IPS DF 6.9 (cell line): Measurements from ENCODE around the gene TNPO1.

Experiments used
- DNase-seq: peaks from one replicate; pipeline ENCODE4 v3.0.0-alpha.2; 2013; ENCODE audit warnings: low read depth, low spot score
- H3K27ac ChIP-seq: one replicate; pipeline ENCODE4 v1.5.1; 2013; ENCODE audit warnings: low read length, control low read depth
- H3K27me3 ChIP-seq: 2 replicates; pipeline ENCODE4 v1.6.1; 2013; ENCODE audit warnings: mild to moderate bottlenecking, low read length; ENCODE audit not compliant: control insufficient read depth, insufficient read depth
- H3K36me3 ChIP-seq: 2 replicates; pipeline ENCODE4 v1.6.1; 2013; ENCODE audit warnings: low read length; ENCODE audit not compliant: control insufficient read depth, insufficient read depth
- H3K4me1 ChIP-seq: 2 replicates; pipeline ENCODE4 v1.6.1; 2013; ENCODE audit warnings: low read length; ENCODE audit not compliant: control insufficient read depth, insufficient read depth
- H3K4me3 ChIP-seq: 2 replicates; pipeline ENCODE4 v1.5.1; 2013; ENCODE audit warnings: mild to moderate bottlenecking, low read length
- H3K9me3 ChIP-seq: 2 replicates; pipeline ENCODE4 v1.6.1; 2013; ENCODE audit warnings: low read length, inconsistent platforms; ENCODE audit not compliant: control insufficient read depth, insufficient read depth
- WGBS: extraction: QIAGEN DNeasy Blood & Tissue Kit; methylation state at CpG from one replicate; pipeline ENCODE4 v1.1.7; 2013; ENCODE audit warnings: mixed read lengths, missing lambda C conversion rate; ENCODE audit not compliant: insufficient read length, insufficient coverage; 5-methylcytosine and 5-hydroxymethylcytosine counted together

TNPO1 gene

DNA sequence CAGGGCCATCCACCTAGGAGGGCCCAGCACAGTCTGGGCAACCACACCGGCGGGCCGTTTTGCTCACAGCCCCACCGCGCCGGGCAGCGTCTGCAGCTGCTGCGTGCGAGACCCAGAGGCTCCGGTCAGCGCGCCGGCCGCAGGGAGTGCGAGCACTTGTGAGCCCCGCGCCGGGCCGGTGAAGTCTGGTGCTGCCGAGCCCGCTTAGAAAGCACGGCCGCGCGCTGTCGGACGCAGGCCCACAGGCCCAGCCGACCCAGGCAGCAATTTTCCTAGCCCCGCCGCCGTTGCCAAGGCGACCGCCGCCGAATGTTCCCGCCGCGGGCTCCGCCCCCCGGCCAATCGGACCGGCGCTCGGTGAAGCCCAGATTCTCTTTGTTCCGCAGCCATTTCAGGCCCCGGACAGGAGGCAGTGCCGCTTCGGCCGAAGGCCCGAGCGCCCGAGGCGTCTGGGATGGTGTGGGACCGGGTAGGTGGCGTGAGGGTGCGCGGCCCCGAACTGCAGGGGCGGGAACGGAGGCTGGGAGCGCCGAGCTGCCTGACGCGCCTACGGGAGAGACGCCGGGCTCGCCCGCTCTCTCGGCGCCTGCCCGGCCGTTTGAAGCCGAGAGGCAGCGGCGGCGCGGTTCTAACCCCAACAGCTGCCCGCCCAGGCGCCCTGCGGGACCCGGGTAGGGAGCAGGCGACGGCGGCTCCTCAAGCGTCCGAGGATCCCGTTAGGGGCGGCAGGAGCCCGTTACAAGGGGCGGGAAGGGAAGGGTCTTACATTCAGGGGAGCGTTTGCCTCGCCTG, at the start of gene TNPO1:
TNPO1 (plus strand) TSS at position 378 of the 792 bp plus-strand sequence; CDS start at position 455, 77 bp downstream.
- peak; percentile 71 for DNase-seq
- Histone ChIP-seq H3K27ac (no peak within 1 kb of the TSS), H3K4me1 (peaks cover 3% of the 10 kb centered on the region; the same call in 1 of the 2 replicates), H3K9me3 (no peaks in the 10 kb centered on the region), H3K27me3 (no peaks in the 10 kb centered on the region; the same call in 1 of the 2 replicates), H3K36me3 (no peaks in the 10 kb centered on the region; the same call in 1 of the 2 replicates), H3K4me3 (peak within 1 kb of the TSS; percentile 77)
- no CpG with 5 or more reads among the region's 93 CpGs for WGBS

DNA sequence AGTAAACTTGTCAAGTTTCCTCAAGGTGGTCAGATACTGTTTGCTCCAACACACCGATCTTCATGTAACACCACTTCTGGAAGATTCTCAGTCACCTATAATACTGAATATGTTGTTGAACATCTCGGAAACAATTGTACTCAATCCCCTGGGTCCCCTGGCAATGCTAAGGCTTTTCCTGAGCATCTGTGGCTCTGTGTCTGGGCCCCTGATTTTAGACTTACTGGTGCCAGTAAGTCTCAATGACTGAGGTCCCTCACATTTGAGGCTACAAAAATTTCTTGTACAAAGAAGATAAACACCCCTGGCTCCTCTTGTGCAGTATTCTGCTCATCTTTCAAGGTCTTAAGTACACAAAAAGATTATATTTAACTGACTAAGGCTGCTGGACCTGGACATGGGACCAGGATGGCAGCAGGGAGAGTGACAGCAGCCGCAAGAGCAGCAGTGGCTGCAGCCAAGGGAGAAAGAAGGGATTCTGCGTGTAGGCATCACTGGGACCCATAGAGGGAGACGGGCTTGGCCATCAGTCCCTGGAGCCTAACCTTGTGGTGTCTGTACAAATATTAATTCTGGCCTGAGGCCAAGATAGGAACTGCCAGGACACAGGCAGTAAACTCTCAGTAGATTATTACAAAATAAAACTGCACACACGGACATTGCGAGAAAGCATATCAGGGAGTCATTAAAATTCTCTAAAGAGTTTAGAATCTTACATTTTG, 49.0 kb upstream of the TNPO1 start:
- Histone ChIP-seq H3K9me3 (no peaks in the 10 kb centered on the region), H3K27ac (no peak overlapping the region), H3K4me1 (no peaks in the 10 kb centered on the region), H3K4me3 (no peak overlapping the region), H3K27me3 (no peaks in the 10 kb centered on the region), H3K36me3 (no peaks in the 10 kb centered on the region)
- no peak for DNase-seq
- WGBS, result no CpG with 5 or more reads among the region's 7 CpGs

GRCh38 chr5:72770266-72770665, 46.2 kb upstream of the TNPO1 start:
- H3K9me3 ChIP-seq, result no peaks in the 10 kb centered on the region
- H3K4me1 ChIP-seq, result no peaks in the 10 kb centered on the region
- no CpG with 5 or more reads among the region's 4 CpGs for WGBS
- H3K4me3 ChIP-seq, result no peak overlapping the region
- H3K27me3 ChIP-seq, result no peaks in the 10 kb centered on the region
- no peak for DNase-seq
- no peaks in the 10 kb centered on the region for H3K36me3 ChIP-seq
- no peak overlapping the region for H3K27ac ChIP-seq

- Histone ChIP-seq H3K9me3 (no peaks in the 10 kb centered on the region), H3K36me3 (no peaks in the 10 kb centered on the region), H3K27me3 (no peaks in the 10 kb centered on the region), H3K4me1 (no peaks in the 10 kb centered on the region), H3K4me3 (no peak overlapping the region), H3K27ac (no peak overlapping the region)
- DNase-seq, result no peak
- no CpG with 5 or more reads among the region's 1 CpG for WGBS
These were observed 39.8 kb upstream of the TNPO1 start for GRCh38 chr5:72776684-72777083.

DNA sequence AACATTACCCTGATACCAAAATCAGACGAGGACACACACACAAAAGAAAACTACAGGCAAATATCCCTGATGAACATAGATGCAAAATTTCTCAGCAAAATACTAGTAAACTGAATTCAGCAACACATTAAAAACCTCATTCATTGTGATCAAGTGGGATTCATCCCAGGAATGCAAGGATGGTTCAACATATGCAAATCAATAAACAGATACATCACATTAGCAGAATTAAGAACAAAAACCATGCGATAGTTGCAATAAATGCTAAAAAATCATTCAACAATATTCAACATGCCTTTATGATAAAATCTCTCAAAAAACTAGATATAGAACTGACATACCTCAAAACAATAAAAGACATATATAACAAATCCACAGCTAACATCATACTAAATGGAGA, 36.9 kb upstream of the TNPO1 start:
- no peaks in the 10 kb centered on the region for H3K9me3 ChIP-seq
- no peak overlapping the region for H3K4me3 ChIP-seq
- H3K27me3 ChIP-seq, result no peaks in the 10 kb centered on the region
- no peak for DNase-seq
- H3K36me3 ChIP-seq, result no peaks in the 10 kb centered on the region
- no CpG with 5 or more reads among the region's 2 CpGs for WGBS
- H3K4me1 ChIP-seq, result no peaks in the 10 kb centered on the region
- no peak overlapping the region for H3K27ac ChIP-seq

DNA sequence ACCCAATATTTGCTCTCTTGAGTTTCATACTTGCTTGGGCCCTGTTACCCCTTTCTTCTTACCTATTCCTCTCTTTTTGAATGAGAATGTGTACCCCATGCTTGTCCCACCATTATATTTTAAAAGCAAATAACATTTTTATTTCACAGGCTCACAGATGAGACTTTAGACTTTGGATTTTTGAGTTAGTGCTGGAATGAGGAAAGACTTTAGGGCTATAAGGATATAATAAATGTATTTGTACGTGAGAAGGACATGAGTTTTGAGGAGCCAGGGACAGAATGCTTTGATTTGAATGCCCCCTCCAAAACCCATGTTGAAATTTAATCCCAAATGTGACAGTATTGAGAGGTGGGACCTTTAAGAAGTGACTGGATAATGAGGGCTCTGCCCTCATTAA, 33.1 kb upstream of the TNPO1 start:
- 100% methylated on average over 1 of the region's 1 CpG for WGBS
- no peak for DNase-seq
- Histone ChIP-seq H3K9me3 (no peaks in the 10 kb centered on the region), H3K27ac (no peak overlapping the region), H3K4me3 (no peak overlapping the region), H3K27me3 (no peaks in the 10 kb centered on the region), H3K4me1 (no peaks in the 10 kb centered on the region), H3K36me3 (no peaks in the 10 kb centered on the region)

DNA sequence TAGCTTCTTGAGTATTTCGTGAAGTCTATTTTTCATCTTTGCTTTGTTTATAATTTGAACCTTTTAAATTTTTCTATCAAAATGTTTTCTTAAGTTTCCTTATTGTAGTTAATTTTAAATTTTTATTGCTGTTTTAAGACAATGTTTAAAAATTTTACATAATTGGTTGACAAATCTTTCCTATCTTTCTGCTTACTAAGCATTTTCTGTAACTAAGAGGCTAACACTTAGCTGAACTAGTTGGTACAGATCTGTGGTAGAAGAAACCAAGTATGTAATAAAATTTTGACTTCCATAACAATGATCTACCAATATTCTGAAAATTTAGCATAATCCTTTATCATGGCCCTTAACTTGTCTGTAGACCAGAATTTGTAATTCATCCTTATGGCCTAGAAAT, 32.3 kb upstream of the TNPO1 start:
- Histone ChIP-seq H3K27me3 (no peaks in the 10 kb centered on the region), H3K4me1 (no peaks in the 10 kb centered on the region), H3K36me3 (no peaks in the 10 kb centered on the region), H3K27ac (no peak overlapping the region), H3K9me3 (no peaks in the 10 kb centered on the region), H3K4me3 (no peak overlapping the region)
- DNase-seq, result no peak
- no CpG with 5 or more reads among the region's 1 CpG for WGBS

GRCh38 chr5:72785801-72786200, 30.7 kb upstream of the TNPO1 start:
- no peaks in the 10 kb centered on the region for H3K36me3 ChIP-seq
- no peaks in the 10 kb centered on the region for H3K4me1 ChIP-seq
- H3K27me3 ChIP-seq, result no peaks in the 10 kb centered on the region
- DNase-seq, result no peak
- H3K4me3 ChIP-seq, result no peak overlapping the region
- no peak overlapping the region for H3K27ac ChIP-seq
- H3K9me3 ChIP-seq, result no peaks in the 10 kb centered on the region

GRCh38 chr5:72786676-72787075, 29.8 kb upstream of the TNPO1 start:
- no peaks in the 10 kb centered on the region for H3K27me3 ChIP-seq
- no peaks in the 10 kb centered on the region for H3K9me3 ChIP-seq
- DNase-seq, result no peak
- H3K4me1 ChIP-seq, result no peaks in the 10 kb centered on the region
- no CpG with 5 or more reads among the region's 4 CpGs for WGBS
- H3K27ac ChIP-seq, result no peak overlapping the region
- H3K4me3 ChIP-seq, result no peak overlapping the region
- no peaks in the 10 kb centered on the region for H3K36me3 ChIP-seq

DNA sequence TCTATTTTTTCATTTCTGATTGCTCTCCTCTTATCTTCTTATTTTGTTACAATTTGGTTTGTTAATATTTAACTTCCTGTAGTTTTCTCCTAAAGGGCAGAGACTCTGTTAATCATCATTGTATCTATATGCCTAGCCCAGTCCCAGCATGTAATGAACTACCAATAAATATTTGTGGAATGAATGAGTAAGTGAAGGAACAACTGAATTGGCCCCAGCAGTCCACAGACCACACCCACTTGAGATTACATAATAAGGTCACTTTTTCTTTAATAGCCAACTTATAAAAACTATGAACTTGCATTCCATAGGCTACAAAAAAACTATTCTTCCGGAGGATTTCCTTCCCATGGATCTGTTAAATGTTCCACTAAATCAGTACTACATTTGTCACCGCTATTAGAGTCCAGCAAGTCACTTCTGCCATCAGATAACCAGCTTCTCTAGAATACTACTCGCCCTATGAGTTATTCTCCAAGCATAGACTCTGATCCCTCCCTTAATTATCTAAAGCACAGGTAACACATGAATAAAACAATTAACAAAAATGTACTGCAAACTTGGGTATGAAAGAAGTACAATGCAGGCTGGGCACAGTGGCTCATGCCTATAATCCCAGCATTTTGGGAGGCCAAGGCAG, 27.5 kb upstream of the TNPO1 start:
- Histone ChIP-seq H3K4me1 (no peaks in the 10 kb centered on the region; the same call in 1 of the 2 replicates), H3K27me3 (no peaks in the 10 kb centered on the region), H3K9me3 (no peaks in the 10 kb centered on the region), H3K36me3 (no peaks in the 10 kb centered on the region), H3K27ac (no peak overlapping the region), H3K4me3 (no peak overlapping the region)
- no CpG with 5 or more reads among the region's 3 CpGs for WGBS
- no peak for DNase-seq
